GM19455 (cell line): ENCODE data around the gene NECTIN2.
"Not testable (repeated sequence)": the region's sequence is repeated elsewhere in the genome, so short reads cannot be mapped to it uniquely, and the experiment has no call there.

ENCODE experiments used
- ATAC-seq: cut with Tn5 transposase; IDR thresholded peaks from one replicate; pipeline ENCODE4 v1.9.1; 2021; ENCODE audit not compliant: unreplicated experiment

The NECTIN2 gene

DNA sequence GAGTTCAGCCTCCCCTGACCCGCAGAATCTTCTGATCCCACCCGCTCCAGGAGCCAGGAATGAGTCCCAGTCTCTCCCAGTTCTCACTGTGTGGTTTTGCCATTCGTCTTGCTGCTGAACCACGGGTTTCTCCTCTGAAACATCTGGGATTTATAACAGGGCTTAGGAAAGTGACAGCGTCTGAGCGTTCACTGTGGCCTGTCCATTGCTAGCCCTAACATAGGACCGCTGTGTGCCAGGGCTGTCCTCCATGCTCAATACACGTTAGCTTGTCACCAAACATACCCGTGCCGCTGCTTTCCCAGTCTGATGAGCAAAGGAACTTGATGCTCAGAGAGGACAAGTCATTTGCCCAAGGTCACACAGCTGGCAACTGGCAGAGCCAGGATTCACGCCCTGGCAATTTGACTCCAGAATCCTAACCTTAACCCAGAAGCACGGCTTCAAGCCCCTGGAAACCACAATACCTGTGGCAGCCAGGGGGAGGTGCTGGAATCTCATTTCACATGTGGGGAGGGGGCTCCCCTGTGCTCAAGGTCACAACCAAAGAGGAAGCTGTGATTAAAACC, 58.4 kb downstream of the NECTIN2 start:
- ATAC-seq: no peak

- no peak for ATAC-seq
Measured at GRCh38 chr19:44905437-44906160, 59.5 kb downstream of the NECTIN2 start, which contains the start of gene APOE. Gene APOE, plus strand, starts transcription at chr19:44905796. Its CDS starts 829 bp downstream, at chr19:44906625.

- ATAC-seq: no peak
Measured at GRCh38 chr19:44907613-44908012, 61.5 kb downstream of the NECTIN2 start.

DNA sequence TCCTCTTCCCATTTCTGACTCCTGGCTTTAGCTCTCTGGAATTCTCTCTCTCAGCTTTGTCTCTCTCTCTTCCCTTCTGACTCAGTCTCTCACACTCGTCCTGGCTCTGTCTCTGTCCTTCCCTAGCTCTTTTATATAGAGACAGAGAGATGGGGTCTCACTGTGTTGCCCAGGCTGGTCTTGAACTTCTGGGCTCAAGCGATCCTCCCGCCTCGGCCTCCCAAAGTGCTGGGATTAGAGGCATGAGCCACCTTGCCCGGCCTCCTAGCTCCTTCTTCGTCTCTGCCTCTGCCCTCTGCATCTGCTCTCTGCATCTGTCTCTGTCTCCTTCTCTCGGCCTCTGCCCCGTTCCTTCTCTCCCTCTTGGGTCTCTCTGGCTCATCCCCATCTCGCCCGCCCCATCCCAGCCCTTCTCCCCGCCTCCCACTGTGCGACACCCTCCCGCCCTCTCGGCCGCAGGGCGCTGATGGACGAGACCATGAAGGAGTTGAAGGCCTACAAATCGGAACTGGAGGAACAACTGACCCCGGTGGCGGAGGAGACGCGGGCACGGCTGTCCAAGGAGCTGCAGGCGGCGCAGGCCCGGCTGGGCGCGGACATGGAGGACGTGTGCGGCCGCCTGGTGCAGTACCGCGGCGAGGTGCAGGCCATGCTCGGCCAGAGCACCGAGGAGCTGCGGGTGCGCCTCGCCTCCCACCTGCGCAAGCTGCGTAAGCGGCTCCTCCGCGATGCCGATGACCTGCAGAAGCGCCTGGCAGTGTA, 62.2 kb downstream of the NECTIN2 start:
- ATAC-seq: no peak

GRCh38 chr19:44908836-44909261, 62.8 kb downstream of the NECTIN2 start:
- no peak for ATAC-seq

GRCh38 chr19:44909775-44910174, 63.7 kb downstream of the NECTIN2 start:
- no peak for ATAC-seq

- ATAC-seq: not testable (repeated sequence)
Measured at GRCh38 chr19:44911896-44912295, 65.8 kb downstream of the NECTIN2 start.

GRCh38 chr19:44912854-44913253, 66.8 kb downstream of the NECTIN2 start:
- no peak for ATAC-seq

DNA sequence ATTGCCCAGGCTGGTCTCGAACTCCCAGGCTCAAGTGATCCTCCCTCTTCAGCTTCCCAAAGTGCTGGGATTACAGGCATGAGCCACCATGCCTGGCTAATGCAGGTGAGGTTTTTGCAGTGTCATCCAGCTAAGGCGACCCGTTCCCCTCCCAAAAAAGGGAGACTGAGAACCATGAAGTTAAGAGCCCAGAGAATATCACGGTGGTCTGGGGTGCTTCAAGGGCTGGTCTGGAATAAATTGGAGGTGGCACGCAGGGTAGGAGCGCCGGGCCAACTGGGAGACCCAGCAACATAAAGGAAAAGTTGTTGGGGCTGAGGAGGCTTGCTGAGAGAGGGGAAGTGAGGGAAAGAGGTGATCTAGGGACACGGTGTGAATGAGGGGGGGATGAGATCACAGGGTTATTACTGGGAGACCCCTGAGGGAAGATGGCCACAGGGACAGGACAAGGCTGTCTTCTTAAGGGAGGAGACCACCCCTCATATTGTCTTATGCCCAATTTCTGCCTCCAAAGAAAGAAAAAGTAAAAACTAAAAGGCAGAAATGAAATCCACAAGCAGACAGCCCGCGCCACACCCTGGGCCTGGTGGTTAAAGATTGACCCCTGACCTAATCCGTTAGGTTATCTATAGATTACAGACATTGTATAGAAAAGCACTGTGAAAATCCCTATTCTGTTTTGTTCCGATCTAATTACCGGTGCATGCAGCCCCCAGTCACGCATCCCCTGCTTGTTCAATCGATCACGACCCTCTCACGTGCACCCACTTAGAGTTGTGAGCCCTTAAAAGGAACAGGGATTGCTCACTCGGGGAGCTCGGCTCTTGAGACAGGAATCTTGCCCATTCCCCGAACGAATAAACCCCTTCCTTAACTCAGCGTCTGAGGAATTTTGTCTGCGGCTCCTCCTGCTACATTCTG, 67.7 kb downstream of the NECTIN2 start:
- not testable (repeated sequence) for ATAC-seq

- peak; percentile 94 for ATAC-seq
Measured at GRCh38 chr19:44914433-44915206, 68.5 kb downstream of the NECTIN2 start, which contains the start of gene APOC1. Gene APOC1, plus strand, starts transcription at chr19:44914608. Its CDS starts 284 bp downstream, at chr19:44914892.

DNA sequence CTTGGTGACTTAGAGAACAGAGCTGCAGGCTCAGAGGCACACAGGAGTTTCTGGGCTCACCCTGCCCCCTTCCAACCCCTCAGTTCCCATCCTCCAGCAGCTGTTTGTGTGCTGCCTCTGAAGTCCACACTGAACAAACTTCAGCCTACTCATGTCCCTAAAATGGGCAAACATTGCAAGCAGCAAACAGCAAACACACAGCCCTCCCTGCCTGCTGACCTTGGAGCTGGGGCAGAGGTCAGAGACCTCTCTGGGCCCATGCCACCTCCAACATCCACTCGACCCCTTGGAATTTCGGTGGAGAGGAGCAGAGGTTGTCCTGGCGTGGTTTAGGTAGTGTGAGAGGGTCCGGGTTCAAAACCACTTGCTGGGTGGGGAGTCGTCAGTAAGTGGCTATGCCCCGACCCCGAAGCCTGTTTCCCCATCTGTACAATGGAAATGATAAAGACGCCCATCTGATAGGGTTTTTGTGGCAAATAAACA, 78.2 kb downstream of the NECTIN2 start:
- ATAC-seq: no peak

DNA sequence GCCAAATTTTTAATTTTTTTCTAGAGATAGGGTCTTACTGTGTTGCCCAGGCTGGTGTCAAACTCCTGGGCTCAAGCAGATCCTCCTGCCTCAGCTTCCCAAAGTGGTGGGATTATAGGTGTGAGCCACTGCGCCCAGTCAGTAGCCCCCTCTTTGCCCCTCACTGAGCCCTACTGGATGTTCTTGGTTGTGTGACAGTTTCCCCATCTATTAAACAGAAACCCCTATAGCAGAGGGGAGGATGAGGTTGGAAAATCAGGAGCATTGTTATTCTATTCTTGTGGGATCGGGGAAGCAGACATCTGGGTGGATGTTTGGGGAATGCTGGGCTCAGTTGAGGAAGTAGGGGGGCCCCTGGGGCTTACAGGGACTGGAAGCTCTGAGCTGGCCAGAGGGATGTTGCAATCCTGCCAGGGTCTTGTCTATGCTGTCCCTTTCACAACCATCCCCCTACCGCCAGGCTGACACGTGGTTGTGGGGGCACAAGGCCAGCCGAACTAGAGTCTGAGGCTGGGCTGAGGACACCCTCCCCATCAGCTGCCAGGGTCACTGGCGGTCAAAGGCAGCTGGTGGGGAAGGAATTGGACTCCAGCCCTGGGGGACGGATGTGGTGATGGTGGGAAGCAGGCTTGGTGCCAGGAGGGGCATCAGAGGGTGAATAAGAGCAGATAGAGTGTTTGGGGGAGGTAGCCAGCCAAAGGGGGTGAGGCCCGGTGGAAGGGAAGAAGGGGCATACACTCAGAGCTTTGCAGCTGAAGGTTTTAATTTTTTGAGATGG, 79.2 kb downstream of the NECTIN2 start:
- ATAC-seq: no peak

DNA sequence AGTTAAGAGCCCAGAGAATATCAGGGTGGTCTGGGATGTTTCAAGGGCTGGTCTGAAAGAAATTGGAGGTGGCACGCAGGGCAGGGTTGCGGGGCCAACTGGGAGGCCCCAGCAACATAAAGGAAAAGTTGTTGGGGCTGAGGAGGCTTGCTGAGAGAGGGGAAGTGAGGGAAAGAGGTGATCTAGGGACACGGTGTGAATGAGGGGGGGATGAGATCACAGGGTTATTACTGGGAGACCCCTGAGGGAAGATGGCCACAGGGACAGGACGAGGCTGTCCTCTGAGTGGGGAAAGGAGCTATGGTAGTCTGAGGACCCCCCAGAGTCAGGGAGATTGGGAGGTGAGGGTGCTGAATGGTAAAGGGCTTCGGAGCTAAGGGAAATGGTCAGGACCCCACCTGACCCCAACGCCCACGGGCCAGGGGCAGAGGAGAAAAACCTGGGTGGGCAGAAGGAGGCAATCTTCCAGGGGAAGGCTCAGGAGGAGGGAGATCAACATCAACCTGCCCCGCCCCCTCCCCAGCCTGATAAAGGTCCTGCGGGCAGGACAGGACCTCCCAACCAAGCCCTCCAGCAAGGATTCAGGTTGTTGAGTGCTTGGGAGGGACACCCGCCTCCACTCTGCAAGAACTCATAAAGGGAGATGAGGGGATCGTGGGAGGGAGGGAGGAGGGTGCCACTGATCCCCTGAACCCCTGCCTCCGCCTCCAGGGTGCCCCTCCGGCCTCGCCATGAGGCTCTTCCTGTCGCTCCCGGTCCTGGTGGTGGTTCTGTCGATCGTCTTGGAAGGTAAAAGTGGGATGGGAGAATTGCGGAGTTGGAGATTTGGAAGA, 80.4 kb downstream of the NECTIN2 start:
- not testable (repeated sequence) for ATAC-seq

DNA sequence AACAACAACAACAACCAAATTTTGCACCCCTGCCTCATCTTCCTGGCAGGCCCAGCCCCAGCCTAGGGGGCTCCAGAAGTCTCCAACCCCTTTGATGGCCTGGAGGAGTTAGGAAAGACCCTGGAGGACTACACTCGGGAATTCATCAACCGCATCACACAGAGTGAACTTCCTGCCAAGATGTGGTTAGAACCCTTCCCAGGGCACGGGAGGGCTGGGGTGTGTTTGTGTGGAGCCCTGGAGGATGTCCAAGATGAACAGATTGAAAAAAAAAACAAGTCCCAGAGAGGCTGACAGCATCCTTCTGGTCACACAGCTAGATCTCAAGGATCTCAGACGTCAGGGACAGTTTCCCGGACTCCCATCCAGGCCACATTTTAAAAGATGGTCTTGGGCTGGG, 81.6 kb downstream of the NECTIN2 start:
- no peak for ATAC-seq

- no peak for ATAC-seq
Measured at GRCh38 chr19:44930088-44930487, 84.0 kb downstream of the NECTIN2 start.

GRCh38 chr19:44931541-44931940, 85.4 kb downstream of the NECTIN2 start:
- no peak for ATAC-seq
